ENCODE results near the gene NPPC.

NPPC gene

GRCh38 chr2:231886071-231886681, 40.0 kb downstream of the NPPC start:
- TF ChIP-seq, protein P1, sequence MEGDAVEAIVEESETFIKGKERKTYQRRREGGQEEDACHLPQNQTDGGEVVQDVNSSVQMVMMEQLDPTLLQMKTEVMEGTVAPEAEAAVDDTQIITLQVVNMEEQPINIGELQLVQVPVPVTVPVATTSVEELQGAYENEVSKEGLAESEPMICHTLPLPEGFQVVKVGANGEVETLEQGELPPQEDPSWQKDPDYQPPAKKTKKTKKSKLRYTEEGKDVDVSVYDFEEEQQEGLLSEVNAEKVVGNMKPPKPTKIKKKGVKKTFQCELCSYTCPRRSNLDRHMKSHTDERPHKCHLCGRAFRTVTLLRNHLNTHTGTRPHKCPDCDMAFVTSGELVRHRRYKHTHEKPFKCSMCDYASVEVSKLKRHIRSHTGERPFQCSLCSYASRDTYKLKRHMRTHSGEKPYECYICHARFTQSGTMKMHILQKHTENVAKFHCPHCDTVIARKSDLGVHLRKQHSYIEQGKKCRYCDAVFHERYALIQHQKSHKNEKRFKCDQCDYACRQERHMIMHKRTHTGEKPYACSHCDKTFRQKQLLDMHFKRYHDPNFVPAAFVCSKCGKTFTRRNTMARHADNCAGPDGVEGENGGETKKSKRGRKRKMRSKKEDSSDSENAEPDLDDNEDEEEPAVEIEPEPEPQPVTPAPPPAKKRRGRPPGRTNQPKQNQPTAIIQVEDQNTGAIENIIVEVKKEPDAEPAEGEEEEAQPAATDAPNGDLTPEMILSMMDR (IDR thresholded peaks at IDR 0.05) = no peak

GRCh38 chr2:231884438-231885140, 41.6 kb downstream of the NPPC start:
- TF ChIP-seq, protein P1 (IDR thresholded peaks at IDR 0.05) = no peak

DNA sequence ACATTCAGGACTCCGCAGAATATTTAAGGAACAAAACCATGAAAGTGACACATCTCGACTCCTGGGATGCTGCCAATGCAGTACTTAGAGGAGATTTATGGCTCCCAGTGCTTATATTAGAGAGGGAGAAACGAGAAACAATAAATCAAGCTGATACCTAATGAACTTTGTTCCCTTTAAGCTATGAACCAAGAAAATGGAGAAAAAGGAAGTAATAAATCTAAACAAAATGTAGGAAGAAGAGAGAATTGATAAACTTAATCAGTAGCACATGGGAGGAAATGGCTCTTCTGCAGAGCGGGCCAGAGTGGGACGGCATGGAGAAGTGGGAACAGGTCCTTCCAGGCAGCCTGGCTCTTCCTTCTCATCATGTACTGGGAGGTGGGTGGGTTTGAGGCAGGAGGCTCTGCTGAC, 42.7 kb downstream of the NPPC start:
- TF ChIP-seq, protein P1 (IDR thresholded peaks at IDR 0.05) = no peak

DNA sequence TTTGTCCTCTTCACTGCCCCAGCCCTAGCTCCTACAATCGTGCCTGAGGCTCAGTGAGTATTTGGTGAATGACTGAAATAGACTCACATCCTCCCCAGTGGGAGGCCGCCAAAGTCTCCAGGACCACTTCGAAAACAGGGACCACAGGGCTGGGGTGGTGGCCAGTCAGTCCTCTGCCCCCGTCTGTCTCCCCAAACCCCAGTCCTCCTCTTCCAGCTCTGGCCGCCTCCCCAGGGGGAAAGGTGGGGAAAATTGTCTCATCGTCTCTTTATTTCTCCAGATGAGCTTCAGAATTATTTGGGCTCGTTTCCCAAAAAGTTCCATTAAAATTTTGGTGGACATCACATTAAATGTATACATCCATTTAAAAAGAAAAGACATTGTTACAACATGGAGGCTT, 43.5 kb downstream of the NPPC start:
- TF ChIP-seq, protein P1 (IDR thresholded peaks at IDR 0.05) = no peak

DNA sequence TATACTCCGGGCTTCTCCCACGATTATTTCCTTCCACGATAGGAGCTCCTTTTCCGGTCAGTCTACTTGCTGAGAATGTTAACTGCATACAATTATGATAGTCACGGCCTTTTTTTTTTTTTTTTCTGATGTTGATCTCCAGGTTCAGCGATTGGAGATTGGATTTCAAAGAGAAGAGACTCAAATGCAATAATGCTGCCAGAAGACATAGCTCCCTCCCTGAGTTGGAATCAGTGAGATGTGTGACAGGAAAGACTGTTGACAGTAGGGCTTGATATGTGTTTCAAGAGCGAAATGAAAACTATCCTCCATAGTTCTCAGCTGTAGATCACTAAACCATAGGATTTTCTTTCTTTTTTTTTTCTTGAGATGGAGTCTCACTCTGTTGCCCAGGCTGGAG, 47.0 kb downstream of the NPPC start:
- TF ChIP-seq, protein P1 (IDR thresholded peaks at IDR 0.05) = no peak

DNA sequence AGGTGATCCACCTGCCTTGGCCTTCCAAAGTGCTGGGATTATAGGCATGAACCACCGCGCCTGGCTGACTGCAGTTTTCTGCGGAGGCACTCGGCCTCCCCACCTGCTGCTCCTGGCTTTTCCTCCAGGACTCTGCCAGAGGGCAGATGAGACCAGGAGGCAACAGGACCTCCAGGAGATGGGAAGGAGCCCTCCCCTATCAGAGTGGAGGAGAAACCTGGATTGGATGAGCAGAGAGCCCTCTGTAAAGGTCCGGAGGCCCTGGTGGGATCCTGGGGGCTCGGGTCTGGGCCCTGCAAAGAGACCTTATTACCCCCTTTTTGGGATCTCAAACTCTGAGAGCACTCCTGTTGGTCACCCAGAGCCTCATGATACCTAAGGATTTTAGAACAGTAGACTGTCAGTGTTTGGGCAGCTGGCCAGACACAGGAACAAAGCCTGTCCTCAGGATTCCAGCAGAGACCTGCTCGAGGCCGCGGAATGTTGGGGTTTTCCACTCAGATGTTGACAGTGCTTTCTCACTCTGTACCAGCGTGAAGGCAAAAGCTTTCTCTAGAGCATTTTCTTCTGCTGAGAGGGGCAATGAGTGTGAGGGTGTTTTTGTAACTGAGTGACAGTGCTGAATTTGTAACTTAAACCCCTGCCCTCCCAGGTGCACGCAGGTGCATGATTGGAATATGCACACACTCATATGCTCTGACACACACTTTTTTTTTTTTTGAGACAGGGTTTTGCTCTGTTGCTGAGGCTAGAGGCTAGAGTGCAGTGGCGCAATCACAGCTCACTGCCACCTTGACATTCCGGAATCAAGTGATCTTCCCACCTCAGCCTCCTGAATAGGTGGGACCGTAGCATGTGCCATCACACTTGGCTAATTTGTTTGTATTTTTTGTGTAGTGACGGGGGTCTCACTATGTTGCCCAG, 48.4 kb downstream of the NPPC start:
- TF ChIP-seq, protein P1 (IDR thresholded peaks at IDR 0.05) = no peak

GRCh38 chr2:231874944-231875343, 51.3 kb downstream of the NPPC start:
- TF ChIP-seq, protein P1 (IDR thresholded peaks at IDR 0.05) = no peak

Data from LNCAP (cell line).